ENCODE measurements around the gene NFKB2. TPM values are rescaled to one million over a fixed set of nuclear protein-coding genes. Genes with fewer than 3 reads are reported as not detected.

Gene NFKB2
- total RNA-seq, 1 experiment from 2014 or later = 27.6 TPM

DNA sequence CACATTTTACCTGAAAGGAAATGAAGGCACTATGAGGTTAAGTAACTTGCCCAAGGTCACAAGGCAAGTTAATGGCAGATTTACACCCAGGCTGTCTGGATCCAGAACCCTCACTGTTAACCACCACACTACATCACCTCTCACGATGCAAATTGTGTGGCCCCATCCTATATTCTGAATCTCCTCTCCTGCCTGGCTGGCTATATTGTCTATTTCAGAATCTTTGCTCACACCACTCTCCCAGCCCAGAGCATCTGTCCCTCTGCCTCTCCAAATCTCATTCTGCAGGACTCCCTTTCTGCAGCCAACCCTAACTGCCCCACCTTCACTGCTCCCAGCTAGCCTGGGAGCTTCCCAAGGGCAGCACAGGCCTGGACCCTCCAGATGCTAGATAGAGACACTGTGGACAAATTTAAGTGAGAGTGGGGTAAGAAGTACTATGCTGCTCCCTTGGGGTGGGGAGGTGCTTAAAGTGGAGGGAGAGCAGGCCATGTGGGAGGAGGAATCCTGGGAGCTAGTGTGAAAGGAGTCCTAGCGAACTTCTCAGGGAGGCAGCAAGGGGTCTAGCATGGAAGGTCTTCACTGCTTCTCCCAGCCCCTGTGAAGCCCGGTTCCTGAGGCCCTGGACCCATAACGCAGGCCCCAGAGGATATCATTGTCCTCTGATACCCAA lies 36.1 kb downstream of the NFKB2 start:
- Mint-ChIP-seq H3K4me3 (peak overlapping the region; percentile 95), H3K9me3 (no peaks in the 10 kb centered on the region), H3K27me3 (ENCODE audit: low read depth) (peaks cover 52% of the 10 kb centered on the region), H3K27ac (peak overlapping the region; percentile 52), H3K4me1 (peaks cover 18% of the 10 kb centered on the region), H3K36me3 (no peaks in the 10 kb centered on the region)
- DNase-seq (ENCODE audit: low spot score) = no peak
- POLR2A ChIA-PET = interaction anchor here (0.5 to 2.8 kb wide), 9 partner anchors 10 to 1435 kb away, joined by 3 to 34 read pairs (median 4); partner anchors contain the start of genes C10orf95, FBXL15 and NFKB2
- peak; percentile 9 for ATAC-seq
- TF ChIP-seq TP53 (CRISPR knock-in tag; IDR thresholded peaks at IDR 0.05) = 0 out of 2 replicates have a peak, but pooled peaks have one; percentile 27
- 0 out of 2 replicates have a peak, but pooled peaks have one; percentile 68 for TF ChIP-seq EMX1 (CRISPR knock-in tag; IDR thresholded peaks at IDR 0.05)
- TF ChIP-seq ELF4 (CRISPR knock-in tag; IDR thresholded peaks at IDR 0.05; ENCODE audit: low read depth) = no peak
- CTCF ChIA-PET = interaction anchor here (0.5 to 2.1 kb wide), 18 partner anchors 10 to 313 kb away, joined by 3 to 47 read pairs (median 6); partner anchors contain the start of genes ACTR1A, C10orf95, FBXL15 and NFKB2

DNA sequence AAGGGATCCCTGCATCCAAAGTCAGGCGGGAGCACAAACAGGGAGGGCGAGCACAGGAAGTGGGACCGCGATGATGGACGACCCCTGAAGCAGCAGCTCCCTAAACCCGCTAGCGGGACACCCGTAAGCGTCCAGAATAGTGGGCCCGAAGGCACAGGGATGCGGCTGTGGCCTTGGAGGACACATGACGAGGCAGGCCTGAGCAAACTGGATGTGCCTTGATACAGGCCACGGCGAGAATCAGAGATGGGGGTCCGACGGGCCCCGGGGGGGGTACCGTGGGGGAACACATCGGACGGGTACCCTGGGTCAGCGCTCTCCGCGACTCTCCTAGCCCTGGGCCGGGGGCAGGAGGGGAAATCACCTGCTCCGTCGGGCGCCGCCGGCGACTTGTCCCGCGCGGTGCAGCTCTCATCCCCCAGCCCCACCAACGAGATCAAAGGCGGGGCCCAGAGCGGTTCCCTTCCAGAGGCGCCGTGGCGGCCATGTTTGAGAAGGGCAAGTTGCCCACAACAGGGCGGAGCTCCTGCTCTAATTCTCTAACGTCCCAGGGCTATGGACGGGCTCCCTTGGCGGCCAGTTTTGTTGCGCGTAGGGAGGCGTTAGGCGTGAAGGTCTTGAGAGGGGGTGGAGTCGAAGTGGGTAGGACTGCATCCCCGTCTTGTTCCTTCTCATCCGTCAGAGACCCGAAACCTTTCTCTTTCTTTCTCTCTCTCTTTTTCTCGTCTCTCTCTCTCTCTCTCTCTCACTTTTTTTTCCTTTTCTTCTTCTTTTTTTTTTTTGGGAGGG lies 36.9 kb downstream of the NFKB2 start, which contains the start of gene CUEDC2:
Gene CUEDC2, minus strand, starts transcription at position 413 of the 789 bp plus-strand sequence. CDS start 7,386 bp downstream, outside the sequence.
- Mint-ChIP-seq H3K4me3 (peak within 1 kb of the TSS; percentile 95), H3K4me1 (peaks cover 18% of the 10 kb centered on the region), H3K9me3 (no peaks in the 10 kb centered on the region), H3K27ac (peak within 1 kb of the TSS; percentile 57), H3K27me3 (ENCODE audit: low read depth) (peaks cover 57% of the 10 kb centered on the region), H3K36me3 (no peaks in the 10 kb centered on the region)
- DNase-seq (ENCODE audit: low spot score) = peak; percentile 99
- ATAC-seq = peak; percentile 90
- CTCF ChIA-PET = interaction anchor here (0.6 to 2.1 kb wide), 25 partner anchors 11 to 314 kb away, joined by 3 to 47 read pairs (median 5); partner anchors contain the start of genes ACTR1A, C10orf95, ELOVL3 and FBXL15
- POLR2A ChIA-PET = interaction anchor here (0.5 to 2.8 kb wide), 12 partner anchors 11 to 1435 kb away, joined by 3 to 34 read pairs (median 4); partner anchors contain the start of genes C10orf95, FBXL15 and NFKB2
- no peak for TF ChIP-seq TCF7 (CRISPR knock-in tag; IDR thresholded peaks at IDR 0.05; ENCODE audit: low read depth)
- peak; percentile 68; the same call in 1 of the 2 replicates for TF ChIP-seq CREM (CRISPR knock-in tag; IDR thresholded peaks at IDR 0.05)
- TF ChIP-seq KAT7 (CRISPR knock-in tag; IDR thresholded peaks at IDR 0.05; ENCODE audit: borderline replicate concordance) = 0 out of 2 replicates have a peak, but pooled peaks have one; percentile 40
- TF ChIP-seq NFE2L1 (CRISPR knock-in tag; IDR thresholded peaks at IDR 0.05) = no peak; the same call in 1 of the 2 replicates
- TF ChIP-seq ESRRA (CRISPR knock-in tag; IDR thresholded peaks at IDR 0.05; ENCODE audit: borderline replicate concordance) = no peak
- peak; percentile 27; the same call in 1 of the 2 replicates for TF ChIP-seq GABPB1 (CRISPR knock-in tag; IDR thresholded peaks at IDR 0.05)
- TF ChIP-seq, protein P1, sequence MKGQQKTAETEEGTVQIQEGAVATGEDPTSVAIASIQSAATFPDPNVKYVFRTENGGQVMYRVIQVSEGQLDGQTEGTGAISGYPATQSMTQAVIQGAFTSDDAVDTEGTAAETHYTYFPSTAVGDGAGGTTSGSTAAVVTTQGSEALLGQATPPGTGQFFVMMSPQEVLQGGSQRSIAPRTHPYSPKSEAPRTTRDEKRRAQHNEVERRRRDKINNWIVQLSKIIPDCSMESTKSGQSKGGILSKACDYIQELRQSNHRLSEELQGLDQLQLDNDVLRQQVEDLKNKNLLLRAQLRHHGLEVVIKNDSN (CRISPR knock-in tag; IDR thresholded peaks at IDR 0.05) = peak; percentile 52; the same call in 1 of the 2 replicates
- no peak for TF ChIP-seq JUN (CRISPR knock-in tag; IDR thresholded peaks at IDR 0.05)
- TF ChIP-seq, protein P2, sequence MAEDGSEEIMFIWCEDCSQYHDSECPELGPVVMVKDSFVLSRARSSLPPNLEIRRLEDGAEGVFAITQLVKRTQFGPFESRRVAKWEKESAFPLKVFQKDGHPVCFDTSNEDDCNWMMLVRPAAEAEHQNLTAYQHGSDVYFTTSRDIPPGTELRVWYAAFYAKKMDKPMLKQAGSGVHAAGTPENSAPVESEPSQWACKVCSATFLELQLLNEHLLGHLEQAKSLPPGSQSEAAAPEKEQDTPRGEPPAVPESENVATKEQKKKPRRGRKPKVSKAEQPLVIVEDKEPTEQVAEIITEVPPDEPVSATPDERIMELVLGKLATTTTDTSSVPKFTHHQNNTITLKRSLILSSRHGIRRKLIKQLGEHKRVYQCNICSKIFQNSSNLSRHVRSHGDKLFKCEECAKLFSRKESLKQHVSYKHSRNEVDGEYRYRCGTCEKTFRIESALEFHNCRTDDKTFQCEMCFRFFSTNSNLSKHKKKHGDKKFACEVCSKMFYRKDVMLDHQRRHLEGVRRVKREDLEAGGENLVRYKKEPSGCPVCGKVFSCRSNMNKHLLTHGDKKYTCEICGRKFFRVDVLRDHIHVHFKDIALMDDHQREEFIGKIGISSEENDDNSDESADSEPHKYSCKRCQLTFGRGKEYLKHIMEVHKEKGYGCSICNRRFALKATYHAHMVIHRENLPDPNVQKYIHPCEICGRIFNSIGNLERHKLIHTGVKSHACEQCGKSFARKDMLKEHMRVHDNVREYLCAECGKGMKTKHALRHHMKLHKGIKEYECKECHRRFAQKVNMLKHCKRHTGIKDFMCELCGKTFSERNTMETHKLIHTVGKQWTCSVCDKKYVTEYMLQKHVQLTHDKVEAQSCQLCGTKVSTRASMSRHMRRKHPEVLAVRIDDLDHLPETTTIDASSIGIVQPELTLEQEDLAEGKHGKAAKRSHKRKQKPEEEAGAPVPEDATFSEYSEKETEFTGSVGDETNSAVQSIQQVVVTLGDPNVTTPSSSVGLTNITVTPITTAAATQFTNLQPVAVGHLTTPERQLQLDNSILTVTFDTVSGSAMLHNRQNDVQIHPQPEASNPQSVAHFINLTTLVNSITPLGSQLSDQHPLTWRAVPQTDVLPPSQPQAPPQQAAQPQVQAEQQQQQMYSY (CRISPR knock-in tag; IDR thresholded peaks at IDR 0.05) = 0 out of 2 replicates have a peak, but pooled peaks have one; percentile 9
- 0 out of 2 replicates have a peak, but pooled peaks have one; percentile 63 for TF ChIP-seq RELA (CRISPR knock-in tag; IDR thresholded peaks at IDR 0.05; ENCODE audit: borderline replicate concordance)
- TF ChIP-seq SMAD4 (CRISPR knock-in tag; IDR thresholded peaks at IDR 0.05) = no peak
- TF ChIP-seq FOXK1 (CRISPR knock-in tag; IDR thresholded peaks at IDR 0.05) = peak; percentile 72
- TF ChIP-seq SP1 (CRISPR knock-in tag; conservative IDR thresholded peaks at IDR 0.05) = peak; percentile 100
- peak; percentile 50; the same call in 1 of the 2 replicates for TF ChIP-seq MYBL2 (CRISPR knock-in tag; IDR thresholded peaks at IDR 0.05)
- TF ChIP-seq, protein P3, sequence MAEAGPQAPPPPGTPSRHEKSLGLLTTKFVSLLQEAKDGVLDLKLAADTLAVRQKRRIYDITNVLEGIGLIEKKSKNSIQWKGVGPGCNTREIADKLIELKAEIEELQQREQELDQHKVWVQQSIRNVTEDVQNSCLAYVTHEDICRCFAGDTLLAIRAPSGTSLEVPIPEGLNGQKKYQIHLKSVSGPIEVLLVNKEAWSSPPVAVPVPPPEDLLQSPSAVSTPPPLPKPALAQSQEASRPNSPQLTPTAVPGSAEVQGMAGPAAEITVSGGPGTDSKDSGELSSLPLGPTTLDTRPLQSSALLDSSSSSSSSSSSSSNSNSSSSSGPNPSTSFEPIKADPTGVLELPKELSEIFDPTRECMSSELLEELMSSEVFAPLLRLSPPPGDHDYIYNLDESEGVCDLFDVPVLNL (CRISPR knock-in tag; IDR thresholded peaks at IDR 0.05; ENCODE audit: borderline replicate concordance, low read depth) = no peak
- TF ChIP-seq ZNF138 (CRISPR knock-in tag; conservative IDR thresholded peaks at IDR 0.05) = 0 out of 2 replicates have a peak, but pooled peaks have one; percentile 11
- no peak; the same call in 1 of the 2 replicates for TF ChIP-seq CBFB (CRISPR knock-in tag; IDR thresholded peaks at IDR 0.05; ENCODE audit: low read depth)
- TF ChIP-seq ETV6 (CRISPR knock-in tag; IDR thresholded peaks at IDR 0.05) = peak; percentile 82
- TF ChIP-seq, protein P4, sequence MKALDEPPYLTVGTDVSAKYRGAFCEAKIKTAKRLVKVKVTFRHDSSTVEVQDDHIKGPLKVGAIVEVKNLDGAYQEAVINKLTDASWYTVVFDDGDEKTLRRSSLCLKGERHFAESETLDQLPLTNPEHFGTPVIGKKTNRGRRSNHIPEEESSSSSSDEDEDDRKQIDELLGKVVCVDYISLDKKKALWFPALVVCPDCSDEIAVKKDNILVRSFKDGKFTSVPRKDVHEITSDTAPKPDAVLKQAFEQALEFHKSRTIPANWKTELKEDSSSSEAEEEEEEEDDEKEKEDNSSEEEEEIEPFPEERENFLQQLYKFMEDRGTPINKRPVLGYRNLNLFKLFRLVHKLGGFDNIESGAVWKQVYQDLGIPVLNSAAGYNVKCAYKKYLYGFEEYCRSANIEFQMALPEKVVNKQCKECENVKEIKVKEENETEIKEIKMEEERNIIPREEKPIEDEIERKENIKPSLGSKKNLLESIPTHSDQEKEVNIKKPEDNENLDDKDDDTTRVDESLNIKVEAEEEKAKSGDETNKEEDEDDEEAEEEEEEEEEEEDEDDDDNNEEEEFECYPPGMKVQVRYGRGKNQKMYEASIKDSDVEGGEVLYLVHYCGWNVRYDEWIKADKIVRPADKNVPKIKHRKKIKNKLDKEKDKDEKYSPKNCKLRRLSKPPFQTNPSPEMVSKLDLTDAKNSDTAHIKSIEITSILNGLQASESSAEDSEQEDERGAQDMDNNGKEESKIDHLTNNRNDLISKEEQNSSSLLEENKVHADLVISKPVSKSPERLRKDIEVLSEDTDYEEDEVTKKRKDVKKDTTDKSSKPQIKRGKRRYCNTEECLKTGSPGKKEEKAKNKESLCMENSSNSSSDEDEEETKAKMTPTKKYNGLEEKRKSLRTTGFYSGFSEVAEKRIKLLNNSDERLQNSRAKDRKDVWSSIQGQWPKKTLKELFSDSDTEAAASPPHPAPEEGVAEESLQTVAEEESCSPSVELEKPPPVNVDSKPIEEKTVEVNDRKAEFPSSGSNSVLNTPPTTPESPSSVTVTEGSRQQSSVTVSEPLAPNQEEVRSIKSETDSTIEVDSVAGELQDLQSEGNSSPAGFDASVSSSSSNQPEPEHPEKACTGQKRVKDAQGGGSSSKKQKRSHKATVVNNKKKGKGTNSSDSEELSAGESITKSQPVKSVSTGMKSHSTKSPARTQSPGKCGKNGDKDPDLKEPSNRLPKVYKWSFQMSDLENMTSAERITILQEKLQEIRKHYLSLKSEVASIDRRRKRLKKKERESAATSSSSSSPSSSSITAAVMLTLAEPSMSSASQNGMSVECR (CRISPR knock-in tag; IDR thresholded peaks at IDR 0.05; ENCODE audit: borderline replicate concordance) = peak; percentile 79; the same call in 1 of the 2 replicates

Data from WTC11 (cell line).